HG03095 (cell line): ENCODE measurements around the gene ARHGAP21.
A peak's percentile ranks its signal among the peaks of the same experiment; 100 is the strongest.
"Not testable (repeated sequence)": the region's sequence is repeated elsewhere in the genome, so short reads cannot be mapped to it uniquely, and the experiment has no call there.

Experiments used
- ATAC-seq: cut with Tn5 transposase; IDR thresholded peaks from one replicate; pipeline ENCODE4 v1.9.1; 2021; ENCODE audit warnings: moderate library complexity; ENCODE audit not compliant: unreplicated experiment

Gene ARHGAP21

GRCh38 chr10:24690961-24691512 is 32.6 kb downstream of the ARHGAP21 start:
- ATAC-seq = no peak

- no peak for ATAC-seq
Measured at GRCh38 chr10:24685958-24686540, 37.6 kb downstream of the ARHGAP21 start.

DNA sequence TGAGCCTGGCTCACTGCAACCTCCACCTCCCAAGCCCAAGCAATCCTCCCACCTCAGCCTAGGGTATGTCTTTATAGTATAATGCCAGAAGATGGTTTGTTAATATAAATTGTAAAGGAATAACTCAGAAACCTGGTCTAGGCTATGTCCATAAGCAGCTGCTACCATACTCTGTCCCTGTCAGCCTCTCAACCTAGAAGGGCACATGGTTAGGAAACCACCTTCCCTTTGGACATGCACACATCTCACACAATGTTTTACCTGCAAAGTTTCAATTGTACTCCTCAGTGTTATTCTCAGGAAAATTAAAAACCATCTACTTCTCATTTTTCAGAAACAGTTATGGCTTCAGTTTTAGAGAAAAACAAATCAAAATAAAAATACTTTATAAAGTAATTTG is 40.1 kb downstream of the ARHGAP21 start:
- no peak for ATAC-seq

GRCh38 chr10:24681572-24682088 is 42.1 kb downstream of the ARHGAP21 start:
- no peak for ATAC-seq

GRCh38 chr10:24680647-24681524 is 42.8 kb downstream of the ARHGAP21 start:
- ATAC-seq = no peak

DNA sequence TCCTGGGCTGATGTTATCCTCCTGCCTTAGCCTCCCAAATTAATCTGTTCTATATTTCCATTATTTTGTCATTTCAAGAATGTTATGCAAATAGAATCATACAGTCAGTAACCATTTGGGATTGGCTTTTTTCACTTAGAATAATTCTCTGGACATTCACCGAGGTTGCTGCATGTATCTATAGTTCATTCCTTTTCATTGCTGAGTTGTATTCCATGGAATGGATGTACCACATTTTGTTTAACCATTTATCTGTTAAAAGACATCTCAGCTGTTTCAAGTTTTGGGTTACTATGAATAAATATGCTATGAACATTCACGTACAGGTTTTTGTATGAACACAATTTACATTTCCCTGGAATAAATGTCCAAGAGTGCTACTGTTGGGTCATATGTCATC is 44.9 kb downstream of the ARHGAP21 start:
- no peak for ATAC-seq

DNA sequence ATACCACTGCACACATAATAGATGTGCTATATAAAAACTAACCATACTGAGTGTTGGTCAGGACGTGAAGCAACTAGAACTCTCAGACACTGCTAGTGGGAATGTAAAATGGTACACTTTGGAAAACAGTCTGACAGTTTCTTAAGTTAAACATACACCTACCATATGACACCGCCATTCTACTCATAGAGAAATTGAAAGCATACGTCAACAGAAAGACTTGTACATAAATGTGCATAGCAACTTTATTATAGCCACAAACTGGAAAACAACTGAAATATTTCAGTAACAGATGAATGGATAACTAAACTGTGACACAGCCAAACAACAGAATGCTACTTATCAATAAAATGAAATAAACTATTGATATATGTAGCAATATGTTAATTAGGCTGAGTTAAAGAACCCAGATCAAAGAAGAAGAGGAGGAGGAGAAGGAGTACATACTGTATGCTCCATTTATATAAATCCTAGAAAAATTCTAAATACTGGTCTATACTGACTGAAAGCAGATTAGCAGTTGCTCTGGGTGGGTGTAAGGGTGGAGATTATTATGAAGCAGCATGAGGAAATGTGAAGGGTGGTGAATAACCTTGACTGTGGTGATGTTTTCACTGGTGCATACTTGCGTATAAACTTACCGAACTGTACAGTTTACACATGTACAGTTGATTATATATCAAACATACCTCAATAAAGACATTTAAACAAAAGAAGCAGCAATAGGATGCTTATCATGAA is 48.6 kb downstream of the ARHGAP21 start:
- no peak for ATAC-seq

GRCh38 chr10:24670964-24671670 is 52.6 kb downstream of the ARHGAP21 start:
- no peak for ATAC-seq

- no peak for ATAC-seq
Measured at GRCh38 chr10:24669285-24669852, 54.3 kb downstream of the ARHGAP21 start.

DNA sequence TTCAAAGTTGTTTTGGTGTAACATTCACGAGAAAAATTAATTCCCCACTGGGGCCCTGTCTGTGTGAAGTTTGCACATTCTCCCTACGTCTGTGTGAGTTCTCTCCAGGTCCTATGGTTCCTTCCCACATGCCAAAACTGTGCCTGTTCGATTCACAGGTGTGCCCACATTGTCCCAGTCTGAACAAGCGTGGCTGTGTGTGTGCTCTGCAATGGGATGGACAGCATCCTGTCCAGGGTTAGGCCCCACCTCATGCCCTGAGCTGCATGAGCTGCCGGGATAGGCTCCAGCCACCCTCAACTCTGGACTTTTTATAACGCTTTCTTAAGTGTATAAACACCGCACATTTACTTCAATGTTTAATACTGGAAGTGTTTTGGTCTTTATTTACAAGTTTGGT is 55.4 kb downstream of the ARHGAP21 start:
- ATAC-seq = no peak

DNA sequence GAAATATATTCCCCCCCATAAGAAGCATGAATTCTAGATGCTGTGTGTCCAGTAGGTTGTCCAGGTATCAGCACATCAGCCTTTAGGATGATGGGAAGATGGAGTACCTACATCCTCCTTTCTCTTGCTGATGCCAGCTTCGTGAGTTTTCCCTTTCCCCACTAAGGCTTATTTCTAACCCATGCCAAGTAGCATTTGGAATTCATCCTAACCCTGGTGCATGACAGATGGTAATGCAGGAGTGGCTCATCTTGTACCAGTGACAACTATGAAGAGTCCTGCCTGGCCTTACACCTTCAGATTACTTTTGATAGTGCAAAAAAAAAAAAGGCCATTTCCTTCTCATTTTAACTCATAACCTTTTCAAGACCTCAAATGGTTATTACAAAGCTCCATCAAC is 58.7 kb downstream of the ARHGAP21 start:
- ATAC-seq = no peak

DNA sequence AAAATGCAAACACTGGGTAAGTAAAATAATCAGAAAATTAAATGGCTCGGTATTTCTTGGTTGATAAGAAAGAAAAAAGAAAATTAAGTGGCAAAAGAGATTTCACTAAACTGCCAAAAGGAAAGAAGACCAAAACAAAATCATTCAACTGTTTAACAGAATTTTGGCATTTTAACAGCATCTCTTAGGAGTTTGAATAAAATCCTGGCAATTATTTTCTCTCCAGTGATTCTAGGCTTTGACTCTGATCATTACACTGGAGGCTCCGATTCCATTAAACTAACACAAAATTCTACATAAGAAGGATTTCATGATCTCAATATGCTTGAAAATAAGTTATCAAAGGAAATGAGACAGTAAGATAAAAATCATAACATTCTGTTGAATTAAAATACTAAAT is 62.3 kb downstream of the ARHGAP21 start:
- ATAC-seq = no peak

DNA sequence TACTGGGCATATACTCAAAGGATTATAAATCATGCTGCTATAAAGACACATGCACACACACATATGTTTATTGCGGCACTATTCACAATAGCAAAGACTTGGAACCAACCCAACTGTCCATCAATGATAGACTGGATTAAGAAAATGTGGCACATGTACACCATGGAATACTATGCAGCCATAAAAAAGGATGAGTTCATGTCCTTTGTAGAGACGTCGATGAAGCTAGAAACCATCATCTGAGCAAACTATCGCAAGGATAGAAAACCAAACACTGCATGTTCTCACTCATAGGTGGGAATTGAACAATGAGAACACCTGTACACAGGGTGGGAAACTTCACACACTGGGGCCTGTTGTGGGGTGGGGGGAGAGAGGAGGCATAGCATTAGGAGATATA is 65.4 kb downstream of the ARHGAP21 start:
- ATAC-seq = not testable (repeated sequence)

DNA sequence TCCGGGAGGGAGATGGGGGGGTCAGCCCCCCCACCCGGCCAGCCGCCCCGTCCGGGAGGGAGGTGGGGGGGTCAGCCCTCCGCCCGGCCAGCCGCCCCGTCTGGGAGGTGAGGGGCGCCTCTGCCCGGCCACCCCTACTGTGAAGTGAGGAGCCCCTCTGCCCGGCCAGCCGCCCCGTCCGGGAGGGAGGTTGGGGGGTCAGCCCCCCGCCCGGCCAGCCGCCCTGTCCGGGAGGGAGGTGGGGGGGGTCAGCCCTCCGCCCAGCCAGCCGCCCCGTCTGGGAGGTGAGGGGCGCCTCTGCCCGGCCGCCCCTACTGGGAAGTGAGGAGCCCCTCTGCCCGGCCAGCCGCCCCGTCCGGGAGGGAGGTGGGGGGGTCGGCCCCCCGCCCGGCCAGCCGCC is 67.4 kb downstream of the ARHGAP21 start:
- not testable (repeated sequence) for ATAC-seq

GRCh38 chr10:24652381-24652957 is 71.2 kb downstream of the ARHGAP21 start:
- ATAC-seq = peak; percentile 89

GRCh38 chr10:24651923-24652322 is 71.8 kb downstream of the ARHGAP21 start:
- peak; percentile 2 for ATAC-seq

- no peak for ATAC-seq
Measured at GRCh38 chr10:24650669-24651391, 72.9 kb downstream of the ARHGAP21 start.

- ATAC-seq = no peak
Measured at GRCh38 chr10:24645784-24646183, 77.9 kb downstream of the ARHGAP21 start.

GRCh38 chr10:24645022-24645421 is 78.7 kb downstream of the ARHGAP21 start:
- ATAC-seq = no peak
